Suprapubic skin (tissue), 4 donors: Measurements from ENCODE around the gene NECAB3. TPM values are rescaled to one million over a fixed set of nuclear protein-coding genes. Genes with fewer than 3 reads are reported as not detected.
A peak's percentile ranks its signal among the peaks of the same experiment; 100 is the strongest.

Source experiments
- DNase-seq, 2 donors: peaks; one replicate each; pipeline ENCODE4 v3.0.0-alpha.2; 2019; ENCODE audit warnings: low spot score in 2 of 2
- H3K27ac ChIP-seq: fragments of 200-600 bp; sonication (generic); one replicate; pipeline ENCODE4 v1.5.1; 2019
- H3K27me3 ChIP-seq: fragments of 200-600 bp; sonication (generic); one replicate; pipeline ENCODE4 v1.5.1; 2019
- H3K36me3 ChIP-seq: fragments of 200-600 bp; sonication (generic); one replicate; pipeline ENCODE4 v1.5.1; 2019
- H3K4me1 ChIP-seq: fragments of 200-600 bp; sonication (generic); one replicate; pipeline ENCODE4 v1.5.1; 2019
- H3K4me3 ChIP-seq: fragments of 200-600 bp; sonication (generic); one replicate; pipeline ENCODE4 v1.5.1; 2019; ENCODE audit warnings: mild to moderate bottlenecking
- H3K9me3 ChIP-seq: fragments of 200-600 bp; sonication (generic); one replicate; pipeline ENCODE4 v1.5.1; 2019
- CTCF ChIP-seq, 2 donors: fragments of 200-600 bp in 1 of 2; fragments of 450-650 bp in 1 of 2; sonication (generic) in 1 of 2; IDR thresholded peaks; one replicate each; pipeline ENCODE4 v1.5.1; 2016 to 2019; ENCODE audit warnings: antibody characterized with exemption in 2 of 2, mild to moderate bottlenecking in 1 of 2, moderate library complexity in 1 of 2
- EP300 ChIP-seq: sonication (generic); formaldehyde crosslinking; IDR thresholded peaks from one replicate; pipeline ENCODE4 v1.6.1; 2017; ENCODE audit warnings: antibody characterized with exemption
- POLR2A ChIP-seq, 2 donors: fragments of 450-650 bp; IDR thresholded peaks; one replicate each; pipeline ENCODE4 v1.6.1; 2017; ENCODE audit warnings: antibody characterized with exemption in 2 of 2, mild to moderate bottlenecking in 2 of 2, moderate library complexity in 2 of 2
- POLR2AphosphoS5 ChIP-seq, 3 donors: sonication (generic); formaldehyde crosslinking; IDR thresholded peaks; one replicate each; pipeline ENCODE4 v1.6.1; 2017; ENCODE audit warnings: antibody characterized with exemption in 3 of 3
- WGBS: methylation state at CpG from one replicate; pipeline ENCODE4 v1.1.5; 2018; 5-methylcytosine and 5-hydroxymethylcytosine counted together
- total RNA-seq, 4 donors: library from RNA; depleted of rRNA; stranded (reverse); fragments of >200 nt; gene quantifications; one replicate each; pipeline ENCODE4 v1.1.0, GENCODE V29; 2016

NECAB3 gene
- total RNA-seq, 4 donors from 2014 or later: 19.9 to 37.5 (median 22.1) TPM

GRCh38 chr20:33687993-33688937 is 14.0 kb upstream of the NECAB3 start:
- Histone ChIP-seq H3K27me3 (no peaks in the 10 kb centered on the region), H3K27ac (no peak overlapping the region), H3K9me3 (no peaks in the 10 kb centered on the region), H3K4me1 (peaks cover 22% of the 10 kb centered on the region), H3K36me3 (no peaks in the 10 kb centered on the region), H3K4me3 (no peak overlapping the region)
- 87% methylated on average over 3 of the region's 3 CpGs for WGBS
- no peak for DNase-seq
- TF ChIP-seq CTCF (IDR thresholded peaks at IDR 0.05) (no peak), POLR2AphosphoS5 (IDR thresholded peaks at IDR 0.05) (no peak), POLR2A (IDR thresholded peaks at IDR 0.05) (no peak), EP300 (no peak)

DNA sequence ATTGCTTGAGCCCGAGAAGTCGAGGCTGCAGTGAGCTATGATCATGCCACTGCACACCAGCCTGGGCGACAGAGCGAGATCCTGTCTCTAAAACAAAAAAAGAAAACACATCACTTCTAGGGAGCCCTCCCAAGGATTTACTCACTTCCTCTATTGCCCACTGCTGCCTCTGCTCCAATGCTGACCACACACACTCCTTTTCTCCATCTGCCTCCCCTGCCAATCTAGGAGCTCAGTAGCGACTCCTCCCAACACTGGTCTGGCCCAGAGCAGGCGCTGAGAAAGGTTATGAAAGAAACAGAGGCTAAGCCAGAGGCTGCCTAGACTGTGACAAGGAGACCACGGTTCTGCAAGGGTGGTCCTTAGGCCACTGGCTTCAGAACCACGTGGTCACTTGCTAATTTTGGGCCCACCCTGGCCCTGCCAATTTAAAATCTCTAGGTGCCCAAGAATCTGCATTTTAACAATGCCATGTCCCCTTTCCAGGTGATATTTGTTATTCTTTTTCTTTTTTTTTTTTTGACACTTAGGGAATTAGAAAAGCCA is 13.2 kb upstream of the NECAB3 start:
- no peak overlapping the region for H3K27ac ChIP-seq
- H3K27me3 ChIP-seq: no peaks in the 10 kb centered on the region
- WGBS: 67% methylated on average over 8 of the region's 8 CpGs
- H3K4me3 ChIP-seq: no peak overlapping the region
- DNase-seq: no peak
- no peaks in the 10 kb centered on the region for H3K36me3 ChIP-seq
- H3K4me1 ChIP-seq: peaks cover 22% of the 10 kb centered on the region
- no peaks in the 10 kb centered on the region for H3K9me3 ChIP-seq
- TF ChIP-seq CTCF (IDR thresholded peaks at IDR 0.05): no peak
- TF ChIP-seq POLR2A (IDR thresholded peaks at IDR 0.05): no peak
- TF ChIP-seq EP300: no peak

- WGBS: 79% methylated on average over 14 of the region's 14 CpGs
- Histone ChIP-seq H3K27ac (peak overlapping the region; percentile 51), H3K4me1 (peaks cover 22% of the 10 kb centered on the region), H3K36me3 (no peaks in the 10 kb centered on the region), H3K4me3 (peak overlapping the region; percentile 63), H3K9me3 (no peaks in the 10 kb centered on the region), H3K27me3 (no peaks in the 10 kb centered on the region)
- TF ChIP-seq EP300 (no peak), POLR2AphosphoS5 (IDR thresholded peaks at IDR 0.05) (no peak), CTCF (IDR thresholded peaks at IDR 0.05) (no peak), POLR2A (IDR thresholded peaks at IDR 0.05) (no peak)
- DNase-seq: no peak
Measured at GRCh38 chr20:33686984-33687366, 12.7 kb upstream of the NECAB3 start.

- H3K4me1 ChIP-seq: peaks cover 22% of the 10 kb centered on the region
- H3K27me3 ChIP-seq: no peaks in the 10 kb centered on the region
- peak; percentile 96 to 97 for DNase-seq
- H3K36me3 ChIP-seq: no peaks in the 10 kb centered on the region
- peak within 1 kb of the TSS; percentile 63 for H3K4me3 ChIP-seq
- peak within 1 kb of the TSS; percentile 51 for H3K27ac ChIP-seq
- WGBS: 4% methylated on average over 35 of the region's 101 CpGs
- no peaks in the 10 kb centered on the region for H3K9me3 ChIP-seq
- TF ChIP-seq POLR2A (IDR thresholded peaks at IDR 0.05) (no peak), CTCF (IDR thresholded peaks at IDR 0.05) (peak in 1 of 2 donors; percentile 63)
Measured at GRCh38 chr20:33686100-33686983, 12.1 kb upstream of the NECAB3 start, which contains the start of gene E2F1. E2F1 (minus strand) TSS chr20:33686385; CDS start chr20:33686264, 121 bp downstream.
